LNCAP (cell line): ENCODE measurements around the gene PRKCA.

Source experiments
- TF ChIP-seq, protein P1 (sequence below): fragments of 450-650 bp; IDR thresholded peaks from 2 replicates; pipeline ENCODE4 v1.5.1; 2017; ENCODE audit warnings: mild to moderate bottlenecking

PRKCA gene

DNA sequence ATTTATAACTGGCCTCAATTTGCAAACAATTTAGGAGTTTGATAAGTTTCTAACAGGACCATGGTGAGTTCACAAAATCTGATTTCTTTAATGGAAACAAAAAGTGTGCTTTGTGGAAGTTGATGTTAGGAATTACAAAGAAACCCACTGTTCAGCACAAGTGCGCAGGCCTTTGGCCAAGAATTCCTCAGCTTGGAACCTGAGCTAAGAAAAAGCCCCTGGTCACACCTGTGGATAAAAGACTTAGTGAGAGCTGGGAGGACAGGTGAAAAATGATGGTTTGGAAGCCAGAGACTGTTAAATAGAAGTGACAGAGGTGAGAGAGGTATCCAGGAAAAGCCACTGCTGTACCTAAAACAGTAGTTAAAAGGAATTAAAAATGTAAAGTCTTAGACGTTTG lies 64.7 kb downstream of the PRKCA start:
- TF ChIP-seq, protein P1, sequence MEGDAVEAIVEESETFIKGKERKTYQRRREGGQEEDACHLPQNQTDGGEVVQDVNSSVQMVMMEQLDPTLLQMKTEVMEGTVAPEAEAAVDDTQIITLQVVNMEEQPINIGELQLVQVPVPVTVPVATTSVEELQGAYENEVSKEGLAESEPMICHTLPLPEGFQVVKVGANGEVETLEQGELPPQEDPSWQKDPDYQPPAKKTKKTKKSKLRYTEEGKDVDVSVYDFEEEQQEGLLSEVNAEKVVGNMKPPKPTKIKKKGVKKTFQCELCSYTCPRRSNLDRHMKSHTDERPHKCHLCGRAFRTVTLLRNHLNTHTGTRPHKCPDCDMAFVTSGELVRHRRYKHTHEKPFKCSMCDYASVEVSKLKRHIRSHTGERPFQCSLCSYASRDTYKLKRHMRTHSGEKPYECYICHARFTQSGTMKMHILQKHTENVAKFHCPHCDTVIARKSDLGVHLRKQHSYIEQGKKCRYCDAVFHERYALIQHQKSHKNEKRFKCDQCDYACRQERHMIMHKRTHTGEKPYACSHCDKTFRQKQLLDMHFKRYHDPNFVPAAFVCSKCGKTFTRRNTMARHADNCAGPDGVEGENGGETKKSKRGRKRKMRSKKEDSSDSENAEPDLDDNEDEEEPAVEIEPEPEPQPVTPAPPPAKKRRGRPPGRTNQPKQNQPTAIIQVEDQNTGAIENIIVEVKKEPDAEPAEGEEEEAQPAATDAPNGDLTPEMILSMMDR = no peak

DNA sequence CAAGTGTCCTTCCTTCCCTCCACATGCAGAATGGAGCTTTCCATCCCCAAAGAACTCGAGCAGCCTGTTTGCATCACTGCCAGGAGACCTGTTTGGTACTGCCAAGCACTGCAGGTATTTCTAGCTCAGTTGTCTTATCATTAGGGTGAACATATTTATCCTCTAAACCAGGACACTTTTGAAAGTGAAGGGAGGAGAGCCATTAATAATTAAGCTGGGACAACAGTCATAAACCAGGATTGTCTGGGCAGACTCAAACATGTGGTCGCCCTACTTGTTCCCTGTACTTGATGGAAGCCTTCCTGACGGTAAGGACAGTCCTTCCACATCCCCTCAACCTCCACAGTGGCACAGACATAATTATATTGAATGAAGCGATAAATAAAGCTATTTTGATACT lies 67.4 kb downstream of the PRKCA start:
- TF ChIP-seq, protein P1 = no peak

DNA sequence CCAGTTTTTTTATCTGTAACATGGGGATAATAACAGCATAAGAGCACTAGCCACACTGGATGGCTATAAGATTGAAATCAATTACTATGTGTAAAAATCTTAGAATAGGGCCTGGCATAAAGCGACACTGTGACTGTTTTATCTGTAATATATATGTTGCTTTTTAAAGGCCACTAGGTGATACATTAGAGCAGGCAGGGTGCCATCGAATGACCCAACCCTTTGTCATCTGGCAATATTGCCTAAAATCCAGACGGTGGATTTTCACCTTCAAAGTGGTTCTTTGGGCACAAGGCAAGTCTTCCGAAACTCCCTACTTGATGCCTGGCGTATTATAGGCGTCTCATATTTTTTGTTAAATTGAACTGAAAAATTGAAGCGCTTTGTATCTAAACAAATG lies 69.1 kb downstream of the PRKCA start:
- TF ChIP-seq, protein P1 = no peak

DNA sequence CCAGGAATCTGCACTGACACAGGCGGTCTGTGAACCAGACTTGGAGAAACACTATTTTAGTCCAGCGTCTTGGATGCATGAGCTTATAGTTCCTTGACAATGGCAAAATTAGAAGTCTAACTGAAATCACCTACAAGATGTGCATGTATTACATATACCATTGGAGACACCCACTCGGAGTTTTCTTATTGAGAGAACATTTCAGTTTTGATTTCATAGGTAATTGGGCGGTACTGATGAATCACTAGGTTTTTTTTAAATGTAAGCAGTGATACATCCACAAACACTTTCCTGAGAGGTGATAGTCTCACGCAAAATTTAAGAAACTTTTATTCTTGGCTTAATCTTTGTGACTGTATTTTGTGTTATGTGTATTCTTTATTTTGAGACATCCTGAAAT lies 69.8 kb downstream of the PRKCA start:
- TF ChIP-seq, protein P1 = no peak

DNA sequence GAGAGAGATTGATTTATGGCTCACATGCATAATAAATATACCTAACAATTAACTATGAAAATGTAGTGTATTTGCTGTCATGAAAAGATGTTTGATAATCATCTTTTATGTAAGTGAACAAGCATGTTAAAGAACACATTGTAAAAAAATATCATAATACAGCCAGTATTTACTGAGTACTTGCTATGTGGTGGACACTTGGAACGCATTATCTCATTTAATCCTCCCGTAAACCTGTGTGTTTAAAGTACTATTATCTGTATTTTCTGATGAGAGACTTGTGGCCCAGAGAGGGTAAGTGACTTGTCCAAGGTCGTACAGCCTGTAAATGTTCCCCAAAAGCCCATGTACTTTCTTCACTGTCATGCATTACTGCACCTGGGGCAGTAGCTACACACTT lies 70.7 kb downstream of the PRKCA start:
- TF ChIP-seq, protein P1 = no peak

DNA sequence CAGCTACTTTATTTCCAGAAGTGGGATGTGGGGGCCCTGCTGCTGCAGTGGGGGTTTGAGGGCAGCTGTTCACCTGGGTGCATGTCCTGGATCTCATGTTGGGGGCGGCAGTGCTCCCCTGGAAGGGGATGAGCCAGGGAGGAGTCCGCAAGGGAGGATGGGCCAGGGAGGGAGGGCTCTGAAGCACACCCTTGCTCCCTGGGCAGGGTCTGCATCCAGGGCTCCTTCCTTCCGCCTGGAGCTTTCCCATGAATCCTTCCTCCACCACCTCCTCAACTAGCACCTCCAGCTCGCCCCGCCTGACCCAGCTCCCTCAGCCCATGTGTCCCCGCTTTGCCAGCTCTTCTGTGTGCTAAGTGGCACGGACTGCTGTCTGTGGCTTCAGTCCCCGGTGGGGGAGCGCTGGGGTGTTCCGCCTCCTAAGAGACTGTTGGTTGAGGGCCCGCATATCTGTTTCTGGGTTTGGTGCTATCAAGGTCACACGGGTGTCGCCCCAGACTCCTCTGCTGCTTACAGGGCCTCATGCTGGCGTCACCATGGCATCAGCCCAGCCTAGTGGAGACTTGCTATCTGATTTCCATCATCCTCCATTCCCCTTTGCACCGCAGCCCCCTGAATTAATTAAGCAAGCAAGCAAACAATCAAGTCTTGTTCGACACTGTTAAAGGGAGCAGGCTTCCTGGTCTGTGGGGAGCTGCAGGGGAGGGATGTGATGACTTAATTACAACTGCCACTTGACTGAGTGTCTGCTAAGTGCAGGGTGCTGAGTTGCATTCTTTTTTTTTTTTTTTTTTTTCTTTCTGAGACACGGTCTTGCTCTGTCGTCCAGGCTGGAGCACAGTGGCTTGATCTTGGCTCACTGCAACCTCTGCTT lies 71.8 kb downstream of the PRKCA start:
- TF ChIP-seq, protein P1 = no peak

DNA sequence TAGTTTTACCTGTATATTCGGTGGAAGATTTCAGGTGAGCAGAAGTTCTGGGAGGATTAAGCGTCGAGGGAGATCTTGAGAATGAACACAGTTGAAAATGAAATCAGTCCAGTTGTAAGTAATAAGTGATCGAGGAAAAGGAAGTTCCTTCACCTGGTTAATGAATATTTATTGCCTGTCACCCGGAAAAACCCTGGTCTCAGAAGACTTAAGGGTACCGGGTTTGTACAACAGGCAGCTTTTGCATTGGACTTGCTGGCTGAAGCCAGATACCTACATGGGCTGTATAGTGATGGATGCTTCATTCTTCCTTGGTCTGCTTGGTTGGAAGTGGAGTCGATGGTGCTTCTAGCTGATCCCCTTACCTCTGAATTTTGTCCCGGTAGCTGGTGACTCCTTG lies 72.7 kb downstream of the PRKCA start:
- TF ChIP-seq, protein P1 = no peak
